BJ (cell line): ENCODE measurements around the gene MITD1. TPM values are rescaled to one million over a fixed set of nuclear protein-coding genes. Genes with fewer than 3 reads are reported as not detected.

Experiments used
- CTCF ChIA-PET: fragments of 350-600 bp; formaldehyde crosslinking; extraction: SDS; loops from one replicate; lab custom pipeline; 2021; ENCODE audit warnings: antibody characterized with exemption, inconsistent platforms; lab: Yijun Ruan, JAX
- POLR2A ChIA-PET: fragments of 300-600 bp; sonication (Branson Sonifier 250); formaldehyde crosslinking; extraction: SDS; loops from one replicate; lab custom pipeline; 2021; ENCODE audit warnings: antibody characterized with exemption; lab: Charles Lee
- DNase-seq: peaks from one replicate; pipeline ENCODE4 v3.0.0-alpha.2; 2011; ENCODE audit warnings: low read depth
- H3K27me3 ChIP-seq: 2 replicates; pipeline ENCODE4 v1.6.0; 2011; ENCODE audit warnings: low read length; ENCODE audit not compliant: control insufficient read depth, insufficient read depth
- H3K36me3 ChIP-seq: 2 replicates; pipeline ENCODE4 v1.5.1; 2011; ENCODE audit warnings: low read length; ENCODE audit not compliant: control insufficient read depth, insufficient read depth
- H3K4me3 ChIP-seq: 2 replicates; pipeline ENCODE4 v1.5.1; 2011; ENCODE audit warnings: low read depth, mild to moderate bottlenecking, control low read depth, low read length
- polyA plus RNA-seq: library from polyadenylated mRNA; depleted of rRNA; stranded (reverse); fragments of >200 nt; gene quantifications from 2 replicates; pipeline ENCODE4 v1.2.3, GENCODE V29; 2011; rRNA removed
- small RNA-seq: library from RNA; depleted of rRNA; stranded (forward); fragments of <200 nt; gene quantifications from one replicate; pipeline ENCODE3, GENCODE V24; 2012; ENCODE audit warnings: low replicate concordance, low read depth; ENCODE audit not compliant: insufficient read length
- TF ChIP-seq, protein P1 (sequence below): IDR thresholded peaks from 2 replicates; pipeline ENCODE4 v1.5.1; 2011; ENCODE audit warnings: low read depth, mild to moderate bottlenecking, control low read depth, inconsistent platforms, low read length, moderate library complexity; ENCODE audit not compliant: insufficient read depth

Gene MITD1
- polyA plus RNA-seq, 1 experiment = 7.9 TPM

DNA sequence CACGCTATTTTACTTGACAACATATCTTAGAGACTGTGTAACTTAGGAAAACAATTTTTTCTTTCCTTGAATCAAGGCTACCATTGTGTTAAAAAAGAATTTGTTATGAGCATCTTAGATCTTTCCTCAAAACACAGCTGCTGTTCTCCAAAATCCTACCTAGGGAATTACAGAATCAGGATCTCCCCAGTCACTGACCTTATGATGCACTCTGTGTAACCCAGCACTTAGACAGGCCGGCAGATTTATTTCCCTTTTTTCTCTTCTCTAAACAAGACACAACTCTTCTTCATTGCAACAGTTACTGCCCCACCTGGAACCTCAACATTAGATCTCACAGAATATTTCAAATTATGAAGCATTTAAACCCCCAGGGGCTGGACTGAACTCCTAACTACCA is 52.9 kb downstream of the MITD1 start:
- TF ChIP-seq, protein P1, sequence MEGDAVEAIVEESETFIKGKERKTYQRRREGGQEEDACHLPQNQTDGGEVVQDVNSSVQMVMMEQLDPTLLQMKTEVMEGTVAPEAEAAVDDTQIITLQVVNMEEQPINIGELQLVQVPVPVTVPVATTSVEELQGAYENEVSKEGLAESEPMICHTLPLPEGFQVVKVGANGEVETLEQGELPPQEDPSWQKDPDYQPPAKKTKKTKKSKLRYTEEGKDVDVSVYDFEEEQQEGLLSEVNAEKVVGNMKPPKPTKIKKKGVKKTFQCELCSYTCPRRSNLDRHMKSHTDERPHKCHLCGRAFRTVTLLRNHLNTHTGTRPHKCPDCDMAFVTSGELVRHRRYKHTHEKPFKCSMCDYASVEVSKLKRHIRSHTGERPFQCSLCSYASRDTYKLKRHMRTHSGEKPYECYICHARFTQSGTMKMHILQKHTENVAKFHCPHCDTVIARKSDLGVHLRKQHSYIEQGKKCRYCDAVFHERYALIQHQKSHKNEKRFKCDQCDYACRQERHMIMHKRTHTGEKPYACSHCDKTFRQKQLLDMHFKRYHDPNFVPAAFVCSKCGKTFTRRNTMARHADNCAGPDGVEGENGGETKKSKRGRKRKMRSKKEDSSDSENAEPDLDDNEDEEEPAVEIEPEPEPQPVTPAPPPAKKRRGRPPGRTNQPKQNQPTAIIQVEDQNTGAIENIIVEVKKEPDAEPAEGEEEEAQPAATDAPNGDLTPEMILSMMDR = no peak

More for the DNA sequence above, 52.9 kb downstream of the MITD1 start:
- ChIA-PET CTCF (no interaction called here), POLR2A (no interaction called here)
- H3K36me3 ChIP-seq = no peaks in the 10 kb centered on the region
- DNase-seq = no peak
- no peak overlapping the region for H3K4me3 ChIP-seq
- no peaks in the 10 kb centered on the region for H3K27me3 ChIP-seq

Small RNAs within 50 kb of the gene (small RNA-seq; reads per million reads assigned to genes)
- not detected for gene AC092587.1

Other genes starting within 250 kb of the MITD1 start
- gene CRACDL, start 244.8 kb downstream of the MITD1 start, polyA plus RNA-seq = not detected in 2 replicates
- gene C2orf15, start 39.4 kb downstream of the MITD1 start, polyA plus RNA-seq = not detected in 2 replicates
- gene TSGA10, start 26.1 kb downstream of the MITD1 start, polyA plus RNA-seq = 0.42 and 1.2 TPM in 2 replicates
- gene LIPT1, start 26.1 kb downstream of the MITD1 start, polyA plus RNA-seq = 2.4 and 3.8 TPM in 2 replicates
- gene MRPL30, start 126 bp upstream of the MITD1 start, polyA plus RNA-seq = 14.0 and 24.1 TPM in 2 replicates
- not detected in 2 replicates for gene LYG2, start 74.6 kb upstream of the MITD1 start, polyA plus RNA-seq
- 0.70 and 0.85 TPM in 2 replicates for gene LYG1, start 120.1 kb upstream of the MITD1 start, polyA plus RNA-seq
- 29.2 and 39.0 TPM in 2 replicates for gene TXNDC9, start 155.3 kb upstream of the MITD1 start, polyA plus RNA-seq
- 4.8 and 12.1 TPM in 2 replicates for gene EIF5B, start 156.3 kb upstream of the MITD1 start, polyA plus RNA-seq